ENCODE data around the gene KCNJ9.
A peak's percentile ranks its signal among the peaks of the same experiment; 100 is the strongest.
"Not testable (repeated sequence)": the region's sequence is repeated elsewhere in the genome, so short reads cannot be mapped to it uniquely, and the experiment has no call there.

KCNJ9 gene

GRCh38 chr1:160104486-160104885 is 23.1 kb downstream of the KCNJ9 start:
- no peak for DNase-seq

GRCh38 chr1:160105155-160105554 is 23.8 kb downstream of the KCNJ9 start:
- no peak for DNase-seq

- no peak for DNase-seq
These were observed 26.2 kb downstream of the KCNJ9 start for GRCh38 chr1:160107512-160107911.

GRCh38 chr1:160108888-160109662 is 27.7 kb downstream of the KCNJ9 start:
- DNase-seq, result peak; percentile 19 to 36

GRCh38 chr1:160109686-160110085 is 28.3 kb downstream of the KCNJ9 start:
- DNase-seq, result no peak

GRCh38 chr1:160111462-160111861 is 30.1 kb downstream of the KCNJ9 start:
- DNase-seq, result not testable (repeated sequence)

GRCh38 chr1:160112357-160112756 is 31.0 kb downstream of the KCNJ9 start:
- no peak for DNase-seq

- DNase-seq, result no peak
These were observed 32.1 kb downstream of the KCNJ9 start for GRCh38 chr1:160113407-160113806.

- no peak for DNase-seq
These were observed 32.7 kb downstream of the KCNJ9 start for GRCh38 chr1:160114085-160114484.

- DNase-seq, result no peak
These were observed 34.4 kb downstream of the KCNJ9 start, which contains the start of gene ATP1A2 for GRCh38 chr1:160115545-160116282. TSS of gene ATP1A2 (plus strand) at chr1:160115759. CDS start at chr1:160115862, 103 bp downstream.

- no peak for DNase-seq
These were observed 35.2 kb downstream of the KCNJ9 start for GRCh38 chr1:160116283-160117147.

GRCh38 chr1:160117300-160117699 is 36.0 kb downstream of the KCNJ9 start:
- DNase-seq, result no peak

- no peak for DNase-seq
These were observed 36.4 kb downstream of the KCNJ9 start for GRCh38 chr1:160117709-160118183.

GRCh38 chr1:160118928-160119327 is 37.6 kb downstream of the KCNJ9 start:
- no peak for DNase-seq

GRCh38 chr1:160120797-160121196 is 39.5 kb downstream of the KCNJ9 start:
- DNase-seq, result no peak

GRCh38 chr1:160121388-160121787 is 40.0 kb downstream of the KCNJ9 start:
- no peak for DNase-seq

GRCh38 chr1:160122978-160123495 is 41.7 kb downstream of the KCNJ9 start:
- no peak for DNase-seq

GRCh38 chr1:160123726-160124125 is 42.4 kb downstream of the KCNJ9 start:
- no peak for DNase-seq

GRCh38 chr1:160124705-160125478 is 43.6 kb downstream of the KCNJ9 start:
- no peak for DNase-seq

GRCh38 chr1:160125746-160126145 is 44.4 kb downstream of the KCNJ9 start:
- DNase-seq, result no peak

GRCh38 chr1:160126342-160126741 is 45.0 kb downstream of the KCNJ9 start:
- DNase-seq, result not testable (repeated sequence)

GRCh38 chr1:160127381-160127780 is 46.0 kb downstream of the KCNJ9 start:
- no peak for DNase-seq
